K562 (cell line): ENCODE results near the gene NEU1. TPM values are rescaled to one million over a fixed set of nuclear protein-coding genes. Genes with fewer than 3 reads are reported as not detected.

ENCODE experiments used
- CREB3 ChIP-seq: fragments of 450-650 bp; conservative IDR thresholded peaks from 2 replicates; pipeline ENCODE4 v1.6.1; 2016; ENCODE audit warnings: missing genetic modification characterization, low read depth, mild to moderate bottlenecking, missing compliant biosample characterization, moderate library complexity
- E4F1 ChIP-seq: fragments of 250-450 bp; sonication (Bioruptor Pico); IDR thresholded peaks from 2 replicates; pipeline ENCODE4 v1.5.0; 2021; ENCODE audit warnings: mild to moderate bottlenecking, borderline replicate concordance
- FOSL1 ChIP-seq: fragments of 200-800 bp; sonication (Bioruptor generic); conservative IDR thresholded peaks from 2 replicates; pipeline ENCODE4 v1.6.1; 2016; ENCODE audit warnings: missing genetic modification characterization, missing compliant biosample characterization
- JUND ChIP-seq, 2 experiments: IDR thresholded peaks; 2 replicates in 1 of 2; 3 replicates in 1 of 2; pipeline ENCODE4 v1.6.1; 2011; ENCODE audit warnings: borderline replicate concordance in 2 of 2, low read depth in 2 of 2, low read length in 2 of 2, improper control_type of control experiment in 1 of 2, missing biosample characterization in 1 of 2, missing genetic modification characterization in 1 of 2, missing genetic modification reagents in 1 of 2
- PBX2 ChIP-seq, 2 experiments: IDR thresholded peaks in 1 of 2; conservative IDR thresholded peaks in 1 of 2; 2 replicates each; pipeline ENCODE4 v1.6.1; 2016; ENCODE audit warnings: low read depth in 2 of 2, mild to moderate bottlenecking in 1 of 2, missing compliant biosample characterization in 1 of 2, missing genetic modification characterization in 1 of 2, moderate library complexity in 1 of 2
- polyA plus RNA-seq, 8 experiments: library from polyadenylated mRNA; depleted of rRNA in 4 of 8; stranded (reverse) in 5 of 8; unstranded in 3 of 8; fragments of >200 nt; fragmentation: Nextera tagmentation in 2 of 8; fragmentation: Illumina TruSeq in 1 of 8; extraction: Ambion mirVana in 2 of 8; extraction: Trizol in 1 of 8; gene quantifications; 2 replicates each; pipeline versions ENCODE4 v1.2.1 to v1.2.3, GENCODE V29; 2011 to 2014; ENCODE audit warnings: inconsistent platforms in 1 of 8, missing spikeins in 1 of 8
- total RNA-seq, 7 experiments: library from RNA; depleted of rRNA in 6 of 7; stranded (reverse); fragments of >200 nt in 6 of 7; fragmentation: Illumina TruSeq in 2 of 7; extraction: Trizol in 2 of 7; gene quantifications; 2 replicates each; pipeline versions ENCODE4 v1.2.1 to v1.2.3, GENCODE V29; 2011 to 2021; ENCODE audit warnings: low replicate concordance in 1 of 7
- TF ChIP-seq, protein P1 (sequence below), 3 experiments: fragments of 200-800 bp in 1 of 3; sonication (Bioruptor generic) in 1 of 3; sonication (generic) in 1 of 3; formaldehyde crosslinking in 1 of 3; IDR thresholded peaks; 2 replicates each; pipeline versions ENCODE4 v1.6.1 to v1.8.0; 2016 to 2022; ENCODE audit warnings: mild to moderate bottlenecking in 2 of 3, missing compliant biosample characterization in 2 of 3, missing genetic modification characterization in 2 of 3, missing genetic modification reagents in 1 of 3
- TF ChIP-seq, protein P2 (sequence below), 2 experiments: fragments of 450-650 bp; IDR thresholded peaks; 2 replicates each; pipeline ENCODE4 v1.6.1; 2018; ENCODE audit warnings: mild to moderate bottlenecking in 2 of 2, low read depth in 1 of 2; ENCODE audit not compliant: partially characterized antibody in 2 of 2
- TF ChIP-seq, protein P3 (sequence below): fragments of 450-650 bp; formaldehyde crosslinking; IDR thresholded peaks from 2 replicates; pipeline ENCODE4 v1.4.0; 2022; ENCODE audit warnings: missing genetic modification characterization

The NEU1 gene
- total and polyA plus RNA-seq, 9 of the 15 experiments (the other 6 are each of a cell fraction or from before 2014, with no cell fraction given) = 14.8 to 67.8 (median 51.0) TPM

DNA sequence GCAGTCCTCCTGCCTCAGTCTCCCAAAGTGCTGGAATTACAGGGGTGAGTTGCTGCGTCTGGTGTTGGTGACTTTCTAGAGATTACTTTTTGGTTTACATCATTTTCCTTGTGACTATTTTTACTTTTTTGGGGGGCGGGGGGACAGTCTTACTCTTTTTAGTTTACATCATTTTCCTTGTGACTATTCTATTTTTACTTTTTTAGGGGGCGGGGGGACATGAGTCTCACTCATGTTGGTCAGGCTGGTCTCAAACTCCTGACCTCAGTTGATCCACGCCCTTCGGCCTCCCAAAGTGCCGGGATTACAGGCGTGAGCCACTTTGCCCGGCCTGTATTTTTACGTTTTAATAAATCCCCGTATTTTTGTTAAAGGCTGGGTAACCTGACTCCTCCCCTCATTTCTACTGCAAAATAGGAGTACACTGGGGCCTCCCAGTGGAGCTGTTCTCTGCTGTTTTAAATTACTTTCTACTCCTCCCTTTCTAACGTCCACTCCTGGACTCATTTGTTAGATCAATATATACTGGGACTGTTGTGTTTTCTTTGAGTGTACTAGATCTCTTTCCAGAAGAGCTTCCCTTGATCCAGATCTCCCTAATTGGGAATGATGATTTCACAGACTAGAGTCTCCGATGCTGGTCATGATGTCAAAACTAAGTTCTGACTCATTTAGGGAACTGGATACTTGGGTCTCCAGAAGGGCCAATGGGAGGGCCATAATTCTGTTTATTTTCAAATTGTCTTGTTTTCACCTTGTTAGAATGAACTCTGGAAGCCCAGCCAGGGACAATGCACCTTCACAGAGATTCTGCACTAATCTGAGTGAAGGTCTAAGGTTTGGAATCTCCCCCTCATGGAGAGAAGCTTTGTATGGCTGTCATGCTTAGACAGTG is 25.9 kb downstream of the NEU1 start (continued):
- TF ChIP-seq CREB3 (tag) = 0 out of 2 replicates have a peak, but pooled peaks have one; percentile 8
- TF ChIP-seq FOSL1 (tag) = peak; percentile 47; the same call in 1 of the 2 replicates
- peak; percentile 67; the same call in 1 of the 2 replicates for TF ChIP-seq E4F1 (CRISPR knock-in tag)
- peak; percentile 7; the same call in 1 of the 2 replicates for TF ChIP-seq JUND (IDR thresholded peaks at IDR 0.05; ENCODE audit: borderline replicate concordance, low read depth, low read length)
- no peak for TF ChIP-seq JUND (tag; IDR thresholded peaks at IDR 0.05; ENCODE audit: borderline replicate concordance, low read depth, low read length)
- TF ChIP-seq, protein P1, sequence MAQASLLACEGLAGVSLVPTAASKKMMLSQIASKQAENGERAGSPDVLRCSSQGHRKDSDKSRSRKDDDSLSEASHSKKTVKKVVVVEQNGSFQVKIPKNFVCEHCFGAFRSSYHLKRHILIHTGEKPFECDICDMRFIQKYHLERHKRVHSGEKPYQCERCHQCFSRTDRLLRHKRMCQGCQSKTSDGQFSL (CRISPR knock-in tag; IDR thresholded peaks at IDR 0.05) = 0 out of 2 replicates have a peak, but pooled peaks have one; percentile 32
- TF ChIP-seq, protein P1 (tag; IDR thresholded peaks at IDR 0.05) = no peak
- TF ChIP-seq, protein P2, sequence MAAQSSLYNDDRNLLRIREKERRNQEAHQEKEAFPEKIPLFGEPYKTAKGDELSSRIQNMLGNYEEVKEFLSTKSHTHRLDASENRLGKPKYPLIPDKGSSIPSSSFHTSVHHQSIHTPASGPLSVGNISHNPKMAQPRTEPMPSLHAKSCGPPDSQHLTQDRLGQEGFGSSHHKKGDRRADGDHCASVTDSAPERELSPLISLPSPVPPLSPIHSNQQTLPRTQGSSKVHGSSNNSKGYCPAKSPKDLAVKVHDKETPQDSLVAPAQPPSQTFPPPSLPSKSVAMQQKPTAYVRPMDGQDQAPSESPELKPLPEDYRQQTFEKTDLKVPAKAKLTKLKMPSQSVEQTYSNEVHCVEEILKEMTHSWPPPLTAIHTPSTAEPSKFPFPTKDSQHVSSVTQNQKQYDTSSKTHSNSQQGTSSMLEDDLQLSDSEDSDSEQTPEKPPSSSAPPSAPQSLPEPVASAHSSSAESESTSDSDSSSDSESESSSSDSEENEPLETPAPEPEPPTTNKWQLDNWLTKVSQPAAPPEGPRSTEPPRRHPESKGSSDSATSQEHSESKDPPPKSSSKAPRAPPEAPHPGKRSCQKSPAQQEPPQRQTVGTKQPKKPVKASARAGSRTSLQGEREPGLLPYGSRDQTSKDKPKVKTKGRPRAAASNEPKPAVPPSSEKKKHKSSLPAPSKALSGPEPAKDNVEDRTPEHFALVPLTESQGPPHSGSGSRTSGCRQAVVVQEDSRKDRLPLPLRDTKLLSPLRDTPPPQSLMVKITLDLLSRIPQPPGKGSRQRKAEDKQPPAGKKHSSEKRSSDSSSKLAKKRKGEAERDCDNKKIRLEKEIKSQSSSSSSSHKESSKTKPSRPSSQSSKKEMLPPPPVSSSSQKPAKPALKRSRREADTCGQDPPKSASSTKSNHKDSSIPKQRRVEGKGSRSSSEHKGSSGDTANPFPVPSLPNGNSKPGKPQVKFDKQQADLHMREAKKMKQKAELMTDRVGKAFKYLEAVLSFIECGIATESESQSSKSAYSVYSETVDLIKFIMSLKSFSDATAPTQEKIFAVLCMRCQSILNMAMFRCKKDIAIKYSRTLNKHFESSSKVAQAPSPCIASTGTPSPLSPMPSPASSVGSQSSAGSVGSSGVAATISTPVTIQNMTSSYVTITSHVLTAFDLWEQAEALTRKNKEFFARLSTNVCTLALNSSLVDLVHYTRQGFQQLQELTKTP (IDR thresholded peaks at IDR 0.05; ENCODE audit: low read depth in 1 of 2, partially characterized antibody in 2 of 2) = peak in 1 of 2 experiments; percentile 10
- TF ChIP-seq, protein P3, sequence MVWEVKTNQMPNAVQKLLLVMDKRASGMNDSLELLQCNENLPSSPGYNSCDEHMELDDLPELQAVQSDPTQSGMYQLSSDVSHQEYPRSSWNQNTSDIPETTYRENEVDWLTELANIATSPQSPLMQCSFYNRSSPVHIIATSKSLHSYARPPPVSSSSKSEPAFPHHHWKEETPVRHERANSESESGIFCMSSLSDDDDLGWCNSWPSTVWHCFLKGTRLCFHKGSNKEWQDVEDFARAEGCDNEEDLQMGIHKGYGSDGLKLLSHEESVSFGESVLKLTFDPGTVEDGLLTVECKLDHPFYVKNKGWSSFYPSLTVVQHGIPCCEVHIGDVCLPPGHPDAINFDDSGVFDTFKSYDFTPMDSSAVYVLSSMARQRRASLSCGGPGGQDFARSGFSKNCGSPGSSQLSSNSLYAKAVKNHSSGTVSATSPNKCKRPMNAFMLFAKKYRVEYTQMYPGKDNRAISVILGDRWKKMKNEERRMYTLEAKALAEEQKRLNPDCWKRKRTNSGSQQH = 0 out of 2 replicates have a peak, but pooled peaks have one; percentile 6
- TF ChIP-seq PBX2 (CRISPR knock-in tag; IDR thresholded peaks at IDR 0.05; ENCODE audit: low read depth) = no peak
- no peak for TF ChIP-seq PBX2 (tag; conservative IDR thresholded peaks at IDR 0.05; ENCODE audit: low read depth)
